GM21528 (cell line): ENCODE measurements around the gene POU2AF1.

Experiments used
- ATAC-seq: cut with Tn5 transposase; IDR thresholded peaks from one replicate; pipeline ENCODE4 v1.9.1; 2021; ENCODE audit warnings: mild to moderate bottlenecking, moderate library complexity; ENCODE audit not compliant: unreplicated experiment, low FRiP score

The POU2AF1 gene

DNA sequence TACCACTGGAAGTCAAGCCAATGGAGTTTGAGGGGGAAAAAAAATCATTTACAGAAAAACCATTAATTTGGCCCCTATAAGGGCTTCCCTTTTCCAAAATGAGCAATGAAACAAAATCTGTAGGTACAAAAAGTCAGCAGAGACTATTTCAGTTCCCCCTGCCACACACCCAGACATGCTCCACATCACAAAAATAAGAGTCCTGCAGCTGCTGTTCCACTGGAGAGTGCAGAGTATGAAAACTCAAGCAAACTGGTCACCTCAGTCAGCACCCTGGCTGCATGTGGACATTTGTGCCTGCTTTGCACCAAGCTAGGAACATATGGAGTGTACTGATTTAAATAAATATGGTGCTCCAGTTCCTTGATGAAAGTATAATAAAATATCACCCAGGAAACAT, 15.1 kb downstream of the POU2AF1 start:
- no peak for ATAC-seq

DNA sequence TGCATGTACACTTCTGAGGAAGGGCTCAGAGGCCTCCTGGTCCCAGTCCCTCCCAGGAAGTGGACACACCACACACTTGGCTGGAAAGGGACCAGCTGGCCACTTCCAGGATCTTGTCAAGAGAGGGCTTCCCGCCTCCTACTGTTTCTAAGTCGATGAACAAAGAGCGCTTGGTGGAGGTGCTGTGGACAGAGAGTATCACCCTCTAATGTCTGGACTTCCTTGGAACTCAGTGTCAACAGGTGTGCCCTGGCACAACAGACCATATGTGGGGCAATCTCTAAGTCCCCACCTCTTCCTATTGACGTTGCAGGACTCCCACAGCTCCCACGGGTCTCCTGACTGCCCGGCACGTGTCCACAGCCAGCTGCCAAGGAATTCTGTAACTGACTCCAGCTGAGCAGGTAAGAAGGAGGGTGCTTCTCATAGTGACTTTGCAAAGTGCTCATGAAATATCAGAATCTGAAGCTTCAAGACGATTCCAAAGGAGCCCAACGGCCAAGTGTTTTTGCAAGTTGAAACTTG, 16.1 kb downstream of the POU2AF1 start:
- ATAC-seq = no peak

DNA sequence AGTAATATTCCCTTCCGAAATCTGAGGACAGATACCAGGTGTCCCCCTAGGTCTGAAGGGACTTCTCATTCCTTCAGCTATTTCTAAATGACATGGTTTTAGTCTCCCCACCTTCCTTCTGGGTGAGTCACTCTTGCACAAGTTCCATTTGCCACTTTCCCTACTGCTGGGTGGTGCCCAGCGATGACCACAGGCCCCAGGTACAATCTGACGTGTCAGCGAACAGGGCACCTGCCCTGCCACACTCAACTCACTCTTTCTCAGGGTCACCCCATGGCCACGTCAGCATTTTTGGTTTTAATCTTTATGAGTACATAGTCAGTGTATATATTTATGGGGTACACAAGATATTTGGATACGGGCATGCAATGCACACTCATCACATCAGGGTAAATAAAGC, 17.2 kb downstream of the POU2AF1 start:
- no peak for ATAC-seq

DNA sequence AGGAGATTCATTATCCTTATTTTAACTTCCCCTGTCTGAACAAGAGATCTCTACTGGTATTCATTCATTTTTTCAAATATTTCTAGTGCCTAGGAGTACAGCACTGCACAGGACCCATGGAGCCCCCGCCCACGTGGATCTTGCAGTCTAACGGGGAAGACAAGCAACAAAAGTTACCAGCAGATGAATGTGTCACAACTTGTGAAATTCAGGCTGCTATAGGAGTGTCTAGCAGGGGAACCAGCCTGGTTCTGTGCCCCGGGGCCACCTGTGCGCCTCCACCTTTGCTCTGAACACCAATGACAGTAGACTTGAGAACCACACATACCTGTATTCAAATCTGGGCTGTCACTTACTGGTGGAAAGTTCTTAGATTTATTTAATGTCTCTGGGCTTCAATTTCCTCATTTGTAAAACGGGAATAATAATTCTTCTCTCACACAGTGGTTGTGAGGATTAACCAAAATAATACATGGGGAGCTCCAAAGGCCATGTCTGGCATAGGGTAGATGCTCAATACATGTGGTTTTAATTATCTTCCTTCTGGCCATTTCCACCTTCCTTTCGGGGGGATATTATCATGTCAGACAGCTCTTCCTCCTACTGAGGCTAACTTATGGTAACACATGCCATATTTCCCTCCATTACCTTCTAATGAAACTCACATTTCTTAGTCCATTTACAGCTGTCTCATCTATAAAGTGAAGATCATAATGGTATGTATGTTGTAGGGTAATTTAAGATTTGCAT, 17.8 kb downstream of the POU2AF1 start:
- no peak for ATAC-seq

DNA sequence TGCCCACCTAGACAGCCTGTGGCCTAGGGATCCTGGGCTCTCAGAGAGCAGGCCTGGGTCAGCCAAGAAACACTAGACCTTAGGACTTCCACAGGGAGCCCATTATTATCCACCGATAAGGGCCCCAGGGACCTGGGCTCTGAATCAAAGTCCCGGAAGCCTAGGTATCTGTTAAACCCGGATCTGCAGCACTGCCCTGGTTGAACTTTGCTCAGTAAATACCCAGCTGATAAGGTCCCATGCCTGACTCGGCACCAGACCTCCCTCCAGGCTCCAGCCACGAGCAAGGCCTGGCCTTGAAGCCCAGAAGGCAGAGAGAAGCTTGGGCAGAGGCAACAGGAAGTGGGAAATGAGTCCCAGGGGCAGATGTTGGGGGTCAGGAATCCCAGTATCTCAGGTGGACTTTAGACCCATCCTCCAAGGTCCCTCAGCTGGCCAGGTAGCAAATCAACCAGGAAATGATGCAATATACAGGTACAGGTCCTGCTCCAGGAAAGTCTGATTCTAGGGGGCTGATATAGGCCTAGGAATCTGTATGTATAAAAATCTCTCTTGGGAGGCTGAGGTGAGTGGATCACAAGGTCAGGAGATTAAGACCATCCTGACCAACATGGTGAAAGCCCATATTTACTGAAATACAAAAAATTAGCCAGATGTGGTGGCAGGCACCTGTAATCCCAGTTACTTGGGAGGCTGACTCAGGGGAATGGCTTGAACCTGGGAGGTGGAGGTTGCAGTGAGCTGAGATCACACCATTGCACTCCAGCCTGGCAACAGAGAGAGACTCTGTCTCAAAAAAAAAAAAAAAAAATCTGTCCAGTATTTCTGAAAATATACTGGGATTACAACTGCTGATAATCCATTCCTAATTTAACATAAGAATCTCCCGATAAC, 18.7 kb downstream of the POU2AF1 start:
- ATAC-seq = no peak

DNA sequence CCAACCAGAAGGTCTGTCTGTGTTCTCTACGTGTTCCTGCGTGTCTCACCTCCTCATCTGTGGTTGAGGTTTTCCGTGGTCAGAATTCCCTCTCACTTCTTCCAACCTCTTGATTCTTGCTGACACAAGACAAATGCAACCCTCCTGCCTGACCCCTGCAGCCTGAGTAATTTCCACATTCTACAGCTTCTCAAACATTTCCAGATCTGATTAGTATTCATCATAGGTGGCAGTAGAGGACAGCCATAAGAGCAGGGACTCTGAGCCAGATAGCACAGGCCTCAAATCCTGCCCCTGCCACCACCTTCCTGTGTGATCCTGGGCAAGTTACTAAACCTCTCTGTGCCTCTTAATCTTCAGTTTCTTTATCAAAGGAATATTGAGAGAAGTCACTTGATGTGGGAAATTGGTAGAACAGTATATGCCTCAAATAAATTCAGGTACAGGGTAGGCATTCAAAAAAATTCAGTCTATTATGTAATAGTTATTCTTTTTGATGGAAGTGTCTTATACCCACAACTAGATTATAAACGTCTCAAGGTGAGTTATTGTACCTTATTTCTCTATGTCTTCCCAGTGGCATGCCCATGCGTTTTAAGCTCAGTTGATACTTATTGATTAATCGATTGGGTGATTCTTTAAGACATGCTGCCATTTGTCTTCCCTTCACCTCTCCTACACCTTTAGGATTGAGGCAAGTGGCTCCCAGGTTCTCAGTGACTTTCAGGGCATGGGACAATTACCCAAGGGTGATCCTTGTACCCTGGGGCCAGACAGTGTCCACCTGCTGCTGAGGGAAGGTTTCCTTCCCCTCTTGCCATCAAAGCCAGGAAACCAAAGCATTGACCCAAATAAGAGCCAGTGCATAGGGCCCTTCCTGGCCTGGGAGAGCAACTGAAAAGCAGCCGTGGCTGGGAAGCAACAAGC, 19.6 kb downstream of the POU2AF1 start:
- no peak for ATAC-seq

DNA sequence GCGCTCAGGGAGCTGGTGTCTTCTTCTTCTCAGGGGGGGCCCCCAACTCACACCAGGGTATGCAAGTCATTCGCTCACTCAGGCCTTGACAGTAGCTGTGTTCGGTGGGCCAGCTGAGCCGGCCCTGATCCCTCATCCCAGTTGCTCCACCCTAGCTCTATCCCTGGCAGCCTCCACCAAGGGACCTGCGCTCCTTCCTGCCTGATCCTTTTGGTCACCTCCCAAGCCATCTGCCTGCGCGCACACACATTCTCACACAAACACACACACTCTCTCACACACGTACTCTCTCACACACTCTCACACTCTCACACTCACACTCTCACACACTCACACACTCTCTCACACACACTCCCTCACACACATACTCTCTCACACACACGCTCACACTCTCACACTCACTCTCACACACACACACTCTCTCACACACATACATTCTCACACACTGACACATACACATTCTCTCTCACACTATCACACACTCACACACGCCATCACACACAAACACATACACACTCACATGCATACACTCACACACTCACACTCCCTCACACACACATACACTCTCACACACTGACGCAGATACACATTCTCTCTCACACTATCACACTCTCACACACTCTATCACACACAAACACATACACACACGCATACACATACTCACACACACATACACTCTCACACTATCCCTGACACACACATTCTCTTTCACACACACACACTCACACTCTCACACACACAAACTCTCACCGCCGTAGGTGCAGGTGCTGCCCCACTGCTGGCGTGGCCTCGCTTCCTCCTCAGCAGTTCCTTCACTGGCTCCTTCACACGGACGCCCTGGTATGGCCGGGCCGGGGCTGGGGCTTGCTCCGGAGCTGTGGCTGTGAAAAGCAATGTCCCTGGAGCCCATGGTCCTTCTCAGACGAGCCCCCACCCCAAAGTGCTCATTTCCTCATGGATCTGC, 20.8 kb downstream of the POU2AF1 start:
- ATAC-seq = no peak

DNA sequence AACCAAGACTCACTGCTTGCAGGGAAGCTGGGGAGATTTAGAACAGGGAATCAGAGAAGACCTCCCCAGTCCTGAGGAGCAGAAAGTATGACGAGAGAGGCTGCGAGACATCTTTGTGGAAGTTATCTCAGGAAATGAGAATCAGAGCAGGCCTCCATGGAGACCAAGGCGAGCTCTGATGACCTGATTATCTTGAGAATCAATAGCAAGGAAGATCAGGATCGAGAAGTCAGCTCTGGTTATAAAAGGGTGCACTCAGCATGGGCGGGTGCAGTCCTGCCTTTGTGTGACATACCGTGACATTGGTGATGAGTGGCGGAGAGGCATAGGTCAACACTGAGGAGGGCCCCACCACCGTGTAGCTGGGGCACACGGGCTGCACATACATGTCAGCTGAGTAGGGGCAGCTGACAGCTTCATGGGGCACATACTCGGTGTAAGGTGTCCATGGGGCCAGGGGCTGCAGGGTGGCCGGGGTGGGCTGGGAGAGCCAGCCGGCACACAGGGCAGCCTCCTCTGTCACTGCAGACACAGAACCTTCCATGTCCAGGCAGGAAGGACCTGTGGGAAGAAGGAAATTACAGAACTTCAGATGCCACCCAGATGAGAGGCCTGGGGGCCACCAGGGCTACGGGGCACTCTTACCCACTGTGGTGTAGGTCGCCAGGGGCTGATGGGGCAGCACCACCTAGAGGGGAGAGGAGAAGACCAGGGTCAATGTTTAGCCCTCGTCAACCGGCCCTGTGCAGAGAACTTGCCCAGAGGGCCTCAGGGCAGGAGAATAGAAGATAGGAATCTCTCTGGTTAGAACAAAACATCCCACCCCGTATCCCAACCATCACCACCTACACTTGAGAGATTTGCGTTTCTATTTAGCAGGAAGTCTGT, 21.7 kb downstream of the POU2AF1 start:
- no peak for ATAC-seq

DNA sequence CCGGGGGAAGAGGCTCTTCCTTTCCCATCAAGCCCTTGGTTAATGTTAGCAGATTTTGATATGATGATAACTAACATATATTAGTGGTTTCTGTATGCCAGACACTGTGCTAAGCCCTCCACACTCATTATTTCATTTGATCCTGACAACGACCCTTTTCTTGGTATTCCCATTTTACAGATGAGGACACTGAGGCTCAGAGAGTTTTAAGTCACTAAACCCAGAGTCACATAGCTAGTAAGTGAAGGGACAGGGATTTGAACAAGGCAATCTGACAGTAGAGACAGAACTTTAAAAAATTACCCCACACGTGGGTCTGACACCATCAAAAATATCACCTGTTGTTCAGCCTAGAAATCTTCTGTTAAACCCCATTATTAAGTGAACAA, 22.4 kb downstream of the POU2AF1 start:
- no peak for ATAC-seq

DNA sequence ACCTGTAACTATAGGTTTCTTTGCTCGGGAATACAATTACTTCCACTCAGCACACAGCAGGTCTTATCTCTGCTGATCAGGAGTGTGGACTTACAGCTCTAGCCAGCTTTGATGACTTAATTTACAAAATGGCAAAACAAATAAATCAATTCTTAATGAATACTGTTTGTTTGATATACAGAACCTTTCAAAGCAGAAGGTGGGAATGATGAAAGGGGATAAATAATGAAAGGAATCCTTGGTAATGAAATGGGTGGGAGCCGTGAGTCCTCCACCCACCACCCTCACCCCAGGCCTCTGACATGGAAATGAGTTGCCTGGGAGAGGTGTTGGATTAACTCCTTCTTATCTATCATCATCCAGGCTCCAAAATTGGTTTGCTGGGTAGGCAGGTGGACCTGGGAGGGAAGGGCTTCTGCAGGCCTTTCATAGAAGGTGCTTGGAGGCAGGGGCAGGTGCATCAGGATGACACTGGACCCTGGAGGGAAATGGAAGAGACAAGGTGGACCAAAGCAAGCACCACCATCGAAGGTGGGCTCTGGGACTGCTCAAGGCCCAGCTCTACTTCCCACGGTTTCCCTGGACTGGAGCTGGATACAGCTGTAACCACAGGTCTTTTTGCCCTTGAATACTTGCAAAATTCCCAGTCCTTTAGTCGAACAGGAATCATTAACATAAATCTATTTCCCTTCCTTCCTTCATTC, 23.0 kb downstream of the POU2AF1 start:
- ATAC-seq = no peak

DNA sequence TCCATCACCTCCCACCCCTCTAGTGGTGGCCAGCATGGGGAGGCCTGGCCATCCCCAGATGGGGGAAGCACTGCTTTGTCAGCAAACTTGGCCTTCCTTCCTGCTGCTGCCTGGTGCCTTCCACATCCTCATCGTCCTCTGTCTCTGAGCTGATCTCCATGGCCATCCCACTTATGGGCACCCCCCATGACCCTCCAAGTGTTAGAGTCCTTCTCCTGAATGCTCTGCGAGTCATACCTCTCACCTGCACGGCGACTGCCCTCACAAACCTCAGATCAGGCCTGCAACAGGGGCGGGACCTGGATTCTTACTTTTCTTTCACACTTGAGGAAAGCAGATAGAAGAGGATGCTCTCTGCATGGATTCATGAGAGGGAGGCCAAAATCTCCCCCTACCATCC, 24.0 kb downstream of the POU2AF1 start:
- no peak for ATAC-seq

DNA sequence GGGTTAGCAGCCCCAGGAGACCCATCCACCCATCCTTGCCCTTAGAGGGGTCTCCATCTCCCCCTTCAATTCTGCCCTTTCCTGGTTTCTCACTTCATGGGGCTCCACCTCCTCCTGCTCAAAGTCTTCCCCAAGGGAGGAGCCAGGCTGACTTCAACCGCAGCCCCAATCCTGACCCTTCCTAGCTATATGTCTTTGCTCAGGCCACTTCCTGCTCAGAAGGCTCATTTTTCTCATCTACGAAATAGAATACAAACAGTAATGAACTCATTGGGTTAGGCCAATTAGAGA, 24.5 kb downstream of the POU2AF1 start:
- no peak for ATAC-seq

DNA sequence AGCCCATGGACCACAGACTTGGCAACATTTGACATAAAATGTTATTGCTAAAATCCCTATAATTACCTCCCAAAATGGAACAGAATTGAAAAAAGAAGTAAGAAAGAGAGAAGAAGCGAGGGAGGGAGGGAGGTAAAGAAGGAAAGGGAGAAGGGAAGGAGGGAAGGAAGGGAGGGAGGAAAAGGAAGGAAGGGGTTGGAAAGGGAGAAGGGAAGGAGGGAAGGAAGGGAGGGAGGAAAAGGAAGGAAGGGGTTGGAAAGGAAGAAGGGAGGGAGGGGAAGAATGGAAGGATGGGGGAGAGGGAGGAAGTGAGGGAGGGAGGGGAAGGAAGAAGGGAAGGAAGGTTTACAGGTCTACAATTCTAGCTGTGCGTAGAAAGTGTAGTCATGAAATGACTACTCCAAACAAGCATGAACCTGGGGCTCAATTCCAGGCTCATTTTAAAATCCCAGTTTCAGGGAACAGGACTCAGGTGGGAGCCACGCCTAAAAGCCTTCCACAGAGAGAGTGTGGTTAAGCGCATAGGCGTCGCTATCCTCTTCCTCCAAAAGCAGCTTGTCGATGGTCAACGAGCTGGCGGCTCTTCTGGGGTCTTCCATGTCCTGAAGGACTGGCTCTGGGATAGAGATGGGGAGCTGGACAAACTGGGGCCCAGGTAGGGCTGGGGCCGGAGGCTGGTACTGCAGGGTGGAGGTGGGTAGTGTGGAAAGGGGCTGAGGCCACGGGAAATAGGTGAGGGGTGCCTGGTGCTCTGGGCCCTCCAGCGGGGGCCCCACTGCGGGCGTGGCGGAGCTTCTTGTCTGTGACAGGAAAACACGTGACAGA, 25.1 kb downstream of the POU2AF1 start:
- no peak for ATAC-seq

DNA sequence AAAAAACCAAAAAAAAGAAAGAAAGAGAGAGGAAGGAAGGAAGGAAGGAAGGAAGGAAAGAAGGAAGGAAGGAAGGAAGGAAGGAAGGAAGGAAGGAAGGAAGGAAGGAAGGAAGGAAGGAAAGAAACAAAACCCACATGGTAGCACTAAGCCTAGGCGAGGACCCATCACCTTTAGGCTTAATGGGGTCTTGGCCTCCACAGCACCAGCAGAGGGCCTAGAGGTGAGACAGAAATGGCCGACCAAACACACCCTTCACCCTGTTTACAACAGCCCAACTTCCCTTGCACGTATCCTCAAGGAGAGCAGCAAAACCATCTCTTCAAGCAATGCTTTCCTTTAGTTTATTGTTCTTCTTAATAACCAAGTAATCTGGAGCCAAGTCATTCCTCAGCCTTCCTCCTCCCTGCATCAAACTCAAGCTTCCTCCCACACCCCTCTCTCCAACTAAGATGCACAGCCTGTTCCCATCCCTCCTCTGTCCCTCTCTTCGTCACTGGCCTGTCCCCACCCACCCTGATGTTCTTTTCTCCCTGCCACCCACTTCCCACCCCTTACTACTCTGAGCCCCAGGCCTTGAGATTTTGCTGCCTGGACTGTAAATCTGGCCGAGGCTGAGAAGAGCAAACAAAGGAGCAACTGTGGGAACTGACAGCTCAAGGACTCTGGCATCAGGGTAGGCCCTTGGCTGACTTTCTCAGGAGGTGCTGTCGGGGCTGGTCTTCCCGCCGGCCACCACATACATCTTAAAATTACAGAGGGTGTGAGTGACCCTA, 26.0 kb downstream of the POU2AF1 start:
- no peak for ATAC-seq

DNA sequence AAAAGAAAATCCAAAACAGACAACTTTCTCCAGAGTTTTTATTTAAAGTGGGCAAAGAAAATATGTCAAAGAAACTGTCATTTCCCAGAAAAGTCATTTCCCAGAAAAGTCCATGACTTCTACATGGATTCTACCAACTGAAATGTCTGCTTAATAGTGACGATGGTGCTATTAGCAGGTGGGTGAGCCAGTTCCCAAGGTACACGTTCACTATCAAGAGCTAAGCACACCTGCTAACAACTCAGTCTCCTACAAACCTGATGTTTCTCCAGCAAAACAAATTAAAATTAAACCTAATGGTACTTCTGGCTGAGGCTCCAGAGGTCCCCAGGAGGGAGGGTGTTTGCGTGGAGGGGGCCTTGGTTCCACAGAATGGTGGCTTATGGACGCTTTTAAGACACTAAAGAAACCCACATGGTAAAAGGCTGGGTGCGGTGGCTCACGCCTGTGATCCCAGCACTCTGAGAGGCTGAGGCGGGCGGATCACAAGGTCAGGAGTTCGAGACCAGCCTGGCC, 26.8 kb downstream of the POU2AF1 start:
- ATAC-seq = no peak

DNA sequence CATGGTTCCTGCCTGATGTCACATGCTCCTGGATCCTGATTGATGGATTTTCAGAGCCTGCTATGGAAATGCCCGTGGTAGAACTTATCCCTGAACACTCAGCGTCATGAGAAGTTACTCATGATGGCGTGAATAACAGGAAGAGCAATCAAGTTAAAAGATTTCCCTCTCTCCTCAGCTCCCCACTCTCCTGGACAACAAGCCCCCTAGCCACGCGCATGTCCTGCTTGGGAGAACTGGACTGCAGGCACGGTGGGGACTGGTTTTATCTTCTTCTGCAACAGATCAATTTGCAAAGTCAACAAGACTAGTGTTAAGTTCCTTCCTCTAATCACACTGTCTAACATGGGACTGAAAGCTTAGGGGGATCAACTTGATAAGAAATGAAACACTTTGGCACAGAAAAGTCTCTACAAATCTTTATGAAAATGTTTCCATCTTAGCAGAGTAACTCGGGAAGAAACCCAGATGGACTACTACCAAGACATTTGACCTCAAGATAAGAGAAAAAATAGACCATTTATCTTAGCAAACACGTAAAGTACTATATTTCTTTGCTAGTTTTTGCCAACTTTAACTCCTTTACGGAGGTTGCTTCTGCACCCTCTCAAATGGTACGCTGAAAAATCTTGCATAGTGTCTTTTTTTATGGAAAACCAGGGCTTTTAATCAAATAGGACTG, 27.6 kb downstream of the POU2AF1 start:
- ATAC-seq = no peak
